Naive B cell (primary cell): ENCODE data around the gene CNTN1. TPM values are rescaled to one million over a fixed set of nuclear protein-coding genes. Genes with fewer than 3 reads are reported as not detected.

Source experiments
- ATAC-seq, 2 donors: fragments of 150-1000 bp; cut with Tn5 transposase; 2 replicates each; pipeline ENCODE4 v1.10.0; 2021; ENCODE audit warnings: low read depth in 2 of 2, mild to moderate bottlenecking in 2 of 2, moderate library complexity in 2 of 2
- DNase-seq: peaks from one replicate; pipeline ENCODE4 v3.0.0; 2022
- H3K27ac Mint-ChIP-seq, 6 donors: one replicate each; pipeline ENCODE4 v1.8.0; 2020 to 2022; ENCODE audit warnings: mild to moderate bottlenecking in 6 of 6, mixed read lengths in 6 of 6, moderate library complexity in 5 of 6, inconsistent platforms in 2 of 6
- H3K27me3 Mint-ChIP-seq, 3 donors: one replicate each; pipeline ENCODE4 v1.8.0; 2021 to 2022; ENCODE audit warnings: mixed read lengths in 3 of 3, mild to moderate bottlenecking in 1 of 3
- H3K36me3 Mint-ChIP-seq, 2 donors: one replicate each; pipeline ENCODE4 v1.8.0; 2020 to 2022; ENCODE audit warnings: mixed read lengths in 2 of 2, inconsistent platforms in 1 of 2, mild to moderate bottlenecking in 1 of 2
- H3K4me1 Mint-ChIP-seq, 3 donors: one replicate each; pipeline ENCODE4 v1.8.0; 2020 to 2022; ENCODE audit warnings: mixed read lengths in 3 of 3, inconsistent platforms in 1 of 3, mild to moderate bottlenecking in 1 of 3, moderate library complexity in 1 of 3
- H3K4me3 Mint-ChIP-seq, 8 donors: one replicate each; pipeline ENCODE4 v1.8.0; 2020 to 2022; ENCODE audit warnings: mild to moderate bottlenecking in 8 of 8, mixed read lengths in 8 of 8, moderate library complexity in 8 of 8, inconsistent platforms in 2 of 8
- H3K9me3 Mint-ChIP-seq, 7 donors: one replicate each; pipeline ENCODE4 v1.8.0; 2020 to 2022; ENCODE audit warnings: mixed read lengths in 7 of 7, mild to moderate bottlenecking in 5 of 7, inconsistent platforms in 2 of 7, moderate library complexity in 1 of 7
- polyA plus RNA-seq, 6 donors: library from polyadenylated mRNA; unstranded; fragments of 300-500 nt; fragmentation: Illumina TruSeq; gene quantifications; one replicate each; pipeline ENCODE4 v1.2.3, GENCODE V29; 2021; ENCODE audit warnings: low read depth in 6 of 6

Gene CNTN1
- polyA plus RNA-seq, 6 donors from 2014 or later = not detected

DNA sequence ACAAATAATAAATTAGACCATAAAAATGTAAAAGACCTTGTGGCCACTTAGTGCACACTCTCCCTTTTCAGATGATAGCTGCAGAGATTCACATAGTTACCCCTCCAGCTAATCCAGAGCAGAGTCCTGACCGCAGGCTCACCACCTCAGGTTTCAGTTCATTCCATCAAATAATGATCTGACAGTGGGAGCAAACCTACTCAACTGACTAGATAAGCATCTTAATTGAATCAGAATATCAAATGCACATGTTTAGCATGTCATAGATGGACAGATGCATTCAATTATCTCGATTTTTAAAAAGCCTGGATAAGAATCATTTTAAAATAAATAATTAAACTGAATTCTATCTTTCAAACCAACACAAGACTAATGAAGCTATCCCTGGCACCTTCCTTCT lies 253.5 kb downstream of the CNTN1 start:
- Mint-ChIP-seq H3K36me3 (no peaks in the 10 kb centered on the region), H3K4me1 (no peaks in the 10 kb centered on the region), H3K4me3 (no peak overlapping the region), H3K27me3 (peaks cover 4 to 7% (median 6%) of the 10 kb centered on the region in 3 donors), H3K9me3 (no peaks in the 10 kb centered on the region), H3K27ac (no peak overlapping the region)
- no peak for DNase-seq
- ATAC-seq = no peak

DNA sequence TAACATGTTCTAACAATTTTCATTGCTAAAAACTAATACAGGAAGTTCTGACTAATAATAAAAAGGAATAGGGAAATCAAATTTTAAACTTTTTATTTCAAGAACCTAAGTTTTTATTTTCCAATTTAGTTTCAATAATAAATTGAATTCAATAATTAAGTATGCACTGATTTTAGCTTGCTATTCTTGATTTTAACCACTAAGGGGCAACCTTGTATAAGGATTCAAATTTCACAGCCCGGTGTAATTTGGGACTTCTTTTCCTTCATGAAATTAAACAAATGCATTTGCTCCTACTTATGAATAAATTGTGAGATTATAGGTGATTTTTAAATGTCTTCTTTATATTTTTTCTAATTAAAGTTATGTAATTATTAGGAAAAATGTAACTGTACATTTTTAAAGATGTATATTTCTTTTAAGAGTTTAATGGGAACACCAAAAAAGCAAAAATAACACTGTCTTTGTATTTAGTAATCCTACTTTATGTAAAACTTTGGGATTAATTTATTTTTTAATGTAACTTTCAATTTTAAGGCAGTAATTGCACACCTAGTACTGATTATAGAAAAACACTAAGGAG lies 254.5 kb downstream of the CNTN1 start:
- Mint-ChIP-seq H3K27me3 (peaks cover 4 to 7% (median 6%) of the 10 kb centered on the region in 3 donors), H3K9me3 (no peaks in the 10 kb centered on the region), H3K4me1 (no peaks in the 10 kb centered on the region), H3K4me3 (no peak overlapping the region), H3K36me3 (no peaks in the 10 kb centered on the region), H3K27ac (no peak overlapping the region)
- DNase-seq = peak; percentile 18
- no peak for ATAC-seq

DNA sequence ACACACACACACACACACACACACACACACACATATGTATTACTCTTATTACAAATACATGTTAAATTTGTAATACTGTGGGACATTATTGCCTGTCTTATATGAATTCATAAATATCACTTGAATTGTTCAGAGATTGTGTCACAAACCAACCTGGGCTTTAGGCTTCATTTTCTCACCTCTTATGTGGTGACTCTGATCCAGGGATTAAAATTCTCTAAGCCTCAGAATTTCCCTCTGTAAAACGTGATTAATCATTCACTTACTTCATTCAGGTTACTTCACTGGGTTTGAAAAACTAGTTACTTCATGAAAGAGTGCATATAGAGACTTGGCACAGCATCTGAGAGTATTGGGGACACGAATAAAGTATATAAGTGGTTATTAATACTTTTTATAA lies 255.6 kb downstream of the CNTN1 start:
- DNase-seq = no peak
- H3K9me3 Mint-ChIP-seq = no peaks in the 10 kb centered on the region
- no peak overlapping the region for H3K4me3 Mint-ChIP-seq
- H3K27me3 Mint-ChIP-seq = peaks cover 0 to 6% (median 0%) of the 10 kb centered on the region in 3 donors
- H3K27ac Mint-ChIP-seq = no peak overlapping the region
- no peak for ATAC-seq
- no peaks in the 10 kb centered on the region for H3K36me3 Mint-ChIP-seq
- no peaks in the 10 kb centered on the region for H3K4me1 Mint-ChIP-seq

DNA sequence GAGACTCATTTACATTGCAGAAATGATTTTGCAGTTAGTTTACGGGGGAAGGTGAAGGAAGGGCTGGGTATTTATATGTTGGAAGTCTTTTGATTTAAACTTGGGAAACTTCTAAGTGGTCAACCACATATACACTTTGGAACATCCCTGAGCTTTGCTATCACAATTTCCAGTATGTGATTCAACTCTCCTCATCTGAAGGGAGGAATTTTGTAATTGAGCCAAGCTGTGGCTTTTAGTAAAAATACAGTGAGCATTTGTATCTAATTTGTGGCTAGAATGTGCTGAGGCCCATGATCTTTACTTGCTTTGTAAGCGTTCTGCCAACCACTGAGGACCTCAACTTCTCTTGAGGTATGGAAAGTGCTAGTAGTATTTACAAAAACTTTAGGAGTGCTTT lies 260.8 kb downstream of the CNTN1 start:
- H3K4me1 Mint-ChIP-seq = no peaks in the 10 kb centered on the region
- no peaks in the 10 kb centered on the region for H3K36me3 Mint-ChIP-seq
- no peak overlapping the region for H3K27ac Mint-ChIP-seq
- H3K4me3 Mint-ChIP-seq = no peak overlapping the region
- no peak for DNase-seq
- no peaks in the 10 kb centered on the region for H3K9me3 Mint-ChIP-seq
- ATAC-seq = no peak
- peaks cover 4 to 13% (median 11%) of the 10 kb centered on the region in 3 donors for H3K27me3 Mint-ChIP-seq

DNA sequence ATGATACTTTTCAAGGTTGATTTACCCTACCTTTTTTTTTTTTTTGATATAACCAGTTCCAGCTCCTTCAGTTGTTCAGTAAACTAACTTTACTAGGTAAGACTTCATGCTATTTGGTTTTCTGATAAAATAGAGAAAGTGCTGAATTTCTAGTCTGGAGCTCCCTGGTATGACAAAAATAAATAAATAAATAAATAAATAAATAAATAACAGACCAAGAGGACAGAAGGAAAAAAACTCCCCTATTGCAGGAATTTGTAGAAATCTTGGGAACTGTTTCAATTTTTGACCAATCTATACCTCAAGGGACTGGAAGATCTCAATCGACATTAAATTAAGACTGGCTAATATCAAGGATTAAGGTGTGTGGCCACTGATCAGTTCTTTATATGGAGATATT lies 265.2 kb downstream of the CNTN1 start:
- no peaks in the 10 kb centered on the region for H3K4me1 Mint-ChIP-seq
- ATAC-seq (no peak), DNase-seq (no peak)
- no peak overlapping the region for H3K27ac Mint-ChIP-seq
- no peaks in the 10 kb centered on the region for H3K9me3 Mint-ChIP-seq
- H3K36me3 Mint-ChIP-seq = no peaks in the 10 kb centered on the region
- H3K4me3 Mint-ChIP-seq = no peak overlapping the region
- peaks cover 4 to 11% (median 8%) of the 10 kb centered on the region in 3 donors for H3K27me3 Mint-ChIP-seq

DNA sequence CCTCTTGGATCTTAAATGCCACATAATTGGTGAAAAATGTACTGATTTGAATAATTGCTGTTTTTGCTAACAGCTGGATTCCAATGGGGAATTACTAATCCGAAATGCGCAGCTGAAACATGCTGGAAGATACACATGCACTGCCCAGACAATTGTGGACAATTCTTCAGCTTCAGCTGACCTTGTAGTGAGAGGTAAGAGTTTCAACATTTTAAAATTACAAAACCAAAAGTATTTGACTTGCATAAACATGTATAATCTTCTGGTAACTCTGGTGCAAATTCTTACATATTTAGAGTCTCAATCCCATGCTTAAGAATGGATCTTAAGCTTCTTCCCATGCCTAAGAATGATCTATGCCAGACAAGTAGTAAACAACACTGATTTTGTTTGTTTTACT lies 266.8 kb downstream of the CNTN1 start:
- Mint-ChIP-seq H3K4me3 (no peak overlapping the region), H3K36me3 (no peaks in the 10 kb centered on the region), H3K4me1 (no peaks in the 10 kb centered on the region), H3K27ac (no peak overlapping the region), H3K9me3 (no peaks in the 10 kb centered on the region), H3K27me3 (peaks cover 4 to 11% (median 8%) of the 10 kb centered on the region in 3 donors)
- no peak for ATAC-seq
- DNase-seq = no peak

DNA sequence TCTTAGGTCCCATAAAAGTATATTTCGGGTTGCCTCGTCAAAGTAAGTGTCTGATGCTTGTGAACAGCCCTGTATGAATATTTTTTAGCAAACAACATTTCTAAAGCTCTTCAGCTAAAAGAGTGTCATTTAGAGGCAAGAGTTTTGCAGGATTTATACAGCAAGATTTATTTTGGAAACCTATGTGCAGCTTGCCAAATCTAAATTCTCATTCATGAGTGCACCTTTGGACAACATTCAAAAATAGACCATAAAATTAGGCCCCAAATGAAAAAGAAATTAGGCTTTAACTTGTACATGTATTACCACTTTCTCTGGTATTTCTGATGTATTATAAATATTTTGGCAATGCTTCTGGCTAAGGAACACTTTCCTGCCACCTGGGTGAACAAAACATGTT lies 271.5 kb downstream of the CNTN1 start:
- DNase-seq = no peak
- no peak for ATAC-seq
- Mint-ChIP-seq H3K4me3 (no peak overlapping the region), H3K27ac (no peak overlapping the region), H3K36me3 (no peaks in the 10 kb centered on the region), H3K27me3 (no peaks in the 10 kb centered on the region), H3K4me1 (no peaks in the 10 kb centered on the region), H3K9me3 (no peaks in the 10 kb centered on the region)

DNA sequence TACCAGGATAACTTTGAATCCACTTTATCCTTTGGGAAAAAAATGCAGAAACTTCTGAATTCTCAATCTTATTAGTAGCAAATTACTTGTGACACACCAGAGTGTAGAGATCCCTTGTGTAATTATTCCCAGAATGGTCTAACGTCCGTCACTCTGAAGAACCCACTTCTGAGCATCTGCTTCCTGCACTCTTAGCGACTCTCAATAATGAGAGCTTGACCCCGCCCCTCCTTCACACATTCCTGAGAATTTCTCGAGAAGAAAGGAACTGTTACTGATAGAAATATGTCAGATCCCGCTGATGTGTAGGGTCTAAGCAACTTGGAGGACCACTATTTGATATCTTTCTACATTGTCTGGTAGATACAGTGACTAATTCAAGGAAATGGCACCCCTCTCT lies 277.6 kb downstream of the CNTN1 start:
- Mint-ChIP-seq H3K4me3 (no peak overlapping the region), H3K4me1 (no peaks in the 10 kb centered on the region), H3K36me3 (no peaks in the 10 kb centered on the region), H3K9me3 (no peaks in the 10 kb centered on the region), H3K27me3 (peaks cover 0 to 5% (median 0%) of the 10 kb centered on the region in 3 donors), H3K27ac (no peak overlapping the region)
- DNase-seq = no peak
- no peak for ATAC-seq

DNA sequence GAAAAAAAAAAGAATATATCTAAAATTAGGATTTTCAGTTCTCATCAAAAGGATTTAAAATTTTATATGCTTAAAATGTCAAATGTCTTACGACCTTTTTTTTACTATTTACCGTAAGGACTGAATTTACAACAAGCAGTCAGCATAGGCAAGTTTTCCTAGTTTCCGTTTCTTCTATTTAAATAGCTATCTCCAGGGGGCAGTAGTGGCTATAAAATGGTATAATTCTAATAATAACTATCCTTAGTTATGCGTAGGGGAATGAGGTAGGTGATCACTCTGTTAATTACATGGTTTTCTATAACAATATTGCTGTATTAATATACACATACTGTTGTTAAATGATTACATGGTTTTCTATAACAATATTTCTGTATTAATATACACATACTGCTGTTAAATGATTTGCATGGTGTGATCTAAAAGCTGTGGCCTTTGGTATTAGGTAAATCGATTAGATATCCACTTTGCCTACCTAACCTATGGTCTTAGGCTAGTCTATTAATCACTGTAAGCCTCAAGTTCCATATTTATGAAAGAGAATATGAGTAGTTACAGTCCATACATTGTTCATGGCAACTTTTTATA lies 278.2 kb downstream of the CNTN1 start:
- peaks cover 0 to 5% (median 0%) of the 10 kb centered on the region in 3 donors for H3K27me3 Mint-ChIP-seq
- DNase-seq (no peak), ATAC-seq (no peak)
- no peaks in the 10 kb centered on the region for H3K9me3 Mint-ChIP-seq
- H3K36me3 Mint-ChIP-seq = no peaks in the 10 kb centered on the region
- no peak overlapping the region for H3K27ac Mint-ChIP-seq
- H3K4me1 Mint-ChIP-seq = no peaks in the 10 kb centered on the region
- no peak overlapping the region for H3K4me3 Mint-ChIP-seq

DNA sequence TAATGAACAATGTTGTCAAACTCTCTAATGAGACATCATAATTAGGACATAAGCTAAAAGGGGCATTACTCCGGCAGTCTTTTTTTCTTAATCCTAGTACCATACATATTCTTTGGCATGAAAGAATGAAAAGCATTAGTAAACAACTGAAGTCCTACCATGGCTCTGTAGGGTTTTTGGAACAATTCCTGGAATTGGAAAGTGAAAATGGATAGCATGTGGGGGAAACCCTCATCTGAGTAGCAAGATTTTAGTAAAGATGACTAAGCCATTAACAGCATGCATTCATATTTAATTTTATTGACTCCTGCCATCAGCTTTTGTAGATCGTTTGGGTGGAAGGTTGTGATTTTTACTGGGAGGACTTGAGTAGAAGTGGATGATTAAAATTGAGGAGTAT lies 279.7 kb downstream of the CNTN1 start:
- no peak overlapping the region for H3K4me3 Mint-ChIP-seq
- no peaks in the 10 kb centered on the region for H3K4me1 Mint-ChIP-seq

DNA sequence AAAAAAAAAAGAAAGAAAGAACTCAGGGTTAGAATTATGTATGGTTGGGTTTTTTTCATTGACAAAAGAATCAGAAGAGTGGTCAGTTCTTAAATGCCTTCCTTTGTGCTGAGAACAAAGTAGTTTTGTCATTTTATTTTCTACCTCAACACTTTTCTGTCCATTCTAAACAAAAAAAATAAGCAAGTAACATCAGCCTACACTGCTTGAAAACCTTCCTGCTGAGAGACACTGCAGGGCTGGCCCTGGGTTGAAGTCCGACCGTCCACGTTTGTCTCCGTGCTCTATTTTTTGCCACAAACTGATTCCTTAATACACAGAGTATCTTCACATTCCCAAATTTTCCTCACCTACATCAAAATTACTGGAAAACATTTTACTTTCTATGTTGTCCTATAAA lies 284.3 kb downstream of the CNTN1 start:
- H3K9me3 Mint-ChIP-seq = no peaks in the 10 kb centered on the region
- H3K4me1 Mint-ChIP-seq = no peaks in the 10 kb centered on the region
- H3K27ac Mint-ChIP-seq = no peak overlapping the region
- DNase-seq = no peak
- no peak for ATAC-seq
- H3K4me3 Mint-ChIP-seq = no peak overlapping the region
- no peaks in the 10 kb centered on the region for H3K36me3 Mint-ChIP-seq
- H3K27me3 Mint-ChIP-seq = peaks cover 0 to 5% (median 0%) of the 10 kb centered on the region in 3 donors

More for the DNA sequence above, 279.7 kb downstream of the CNTN1 start:
- Mint-ChIP-seq H3K9me3 (no peaks in the 10 kb centered on the region), H3K27me3 (peaks cover 0 to 5% (median 0%) of the 10 kb centered on the region in 3 donors), H3K27ac (no peak overlapping the region), H3K36me3 (no peaks in the 10 kb centered on the region)
- DNase-seq = no peak
- ATAC-seq = no peak

DNA sequence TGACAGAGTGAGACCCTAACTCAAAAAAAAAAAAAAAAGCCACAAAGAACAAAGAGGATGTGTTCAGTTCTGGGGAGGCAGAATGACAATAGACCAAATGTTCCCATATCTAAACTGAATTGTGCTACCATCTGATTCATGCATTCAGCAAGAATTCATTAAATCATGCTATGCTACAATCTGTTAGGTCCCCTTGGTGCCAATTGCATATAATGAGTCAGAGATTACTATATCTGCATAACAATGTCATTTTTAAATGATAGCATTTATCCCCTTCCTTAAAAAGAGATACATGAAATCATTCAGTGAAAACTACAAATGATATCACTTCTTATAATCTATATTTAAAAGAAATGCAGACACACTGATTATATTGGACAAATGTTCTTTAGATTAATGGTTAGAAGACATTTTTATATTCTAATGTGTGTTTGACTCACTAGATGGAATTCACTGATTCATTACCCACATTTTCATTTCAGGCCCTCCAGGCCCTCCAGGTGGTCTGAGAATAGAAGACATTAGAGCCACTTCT lies 288.3 kb downstream of the CNTN1 start:
- no peaks in the 10 kb centered on the region for H3K36me3 Mint-ChIP-seq
- DNase-seq (no peak), ATAC-seq (no peak)
- H3K4me1 Mint-ChIP-seq = no peaks in the 10 kb centered on the region
- H3K9me3 Mint-ChIP-seq = peaks cover 0 to 13% (median 1%) of the 10 kb centered on the region in 7 donors
- H3K27me3 Mint-ChIP-seq = no peaks in the 10 kb centered on the region
- no peak overlapping the region for H3K27ac Mint-ChIP-seq
- H3K4me3 Mint-ChIP-seq = no peak overlapping the region

DNA sequence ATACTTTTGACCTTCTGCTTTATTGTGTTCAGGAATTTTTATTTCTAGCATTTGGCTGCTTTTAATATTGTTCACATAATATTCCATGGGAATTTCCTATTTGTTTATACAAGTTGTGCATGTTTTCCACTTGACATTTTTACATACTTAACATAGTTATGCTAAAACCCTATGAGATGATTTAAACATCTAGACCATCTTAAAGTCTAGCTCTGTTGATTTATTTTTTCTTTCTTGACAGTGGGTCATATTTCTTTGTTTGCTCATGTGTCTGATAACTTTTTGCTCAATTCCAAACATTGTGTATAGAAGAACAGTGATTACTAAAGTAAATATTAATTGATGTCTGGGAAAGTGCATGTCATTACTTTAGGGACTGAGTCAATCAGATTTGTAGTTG lies 293.8 kb downstream of the CNTN1 start:
- no peaks in the 10 kb centered on the region for H3K4me1 Mint-ChIP-seq
- no peaks in the 10 kb centered on the region for H3K36me3 Mint-ChIP-seq
- H3K27ac Mint-ChIP-seq = no peak overlapping the region
- H3K4me3 Mint-ChIP-seq = no peak overlapping the region
- ATAC-seq (no peak), DNase-seq (no peak)
- H3K27me3 Mint-ChIP-seq = no peaks in the 10 kb centered on the region
- H3K9me3 Mint-ChIP-seq = peaks cover 0 to 19% (median 4%) of the 10 kb centered on the region in 7 donors

DNA sequence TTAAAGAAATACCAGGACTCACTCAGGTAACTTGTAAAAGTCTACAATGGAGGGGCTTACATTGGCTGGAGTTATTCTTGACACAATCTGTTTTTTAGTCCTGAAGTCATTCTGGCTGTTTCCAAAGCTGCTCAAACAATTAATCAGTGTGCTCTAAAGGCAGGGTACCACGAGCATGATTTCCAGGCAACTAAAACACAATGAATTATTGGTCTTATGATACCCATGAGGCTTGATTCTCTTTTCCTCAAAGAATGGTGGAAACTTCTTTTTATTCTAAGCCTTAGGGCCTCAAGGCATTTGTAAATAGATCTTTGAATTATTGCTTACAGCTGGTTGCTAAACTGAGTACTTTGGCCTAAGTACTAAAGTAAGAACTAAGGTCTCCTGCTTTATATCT lies 296.1 kb downstream of the CNTN1 start:
- Mint-ChIP-seq H3K4me3 (no peak overlapping the region), H3K4me1 (no peaks in the 10 kb centered on the region), H3K27me3 (no peaks in the 10 kb centered on the region), H3K9me3 (peaks cover 0 to 19% (median 4%) of the 10 kb centered on the region in 7 donors), H3K27ac (no peak overlapping the region), H3K36me3 (no peaks in the 10 kb centered on the region)
- DNase-seq (no peak), ATAC-seq (no peak)
